CD4-positive, alpha-beta T cell treated with Interferon gamma for 1 hour (primary cell): ENCODE data around the gene APBB2.
"Not testable (repeated sequence)": the region's sequence is repeated elsewhere in the genome, so short reads cannot be mapped to it uniquely, and the experiment has no call there.

Source experiments
- DNase-seq: peaks from one replicate; pipeline ENCODE4 v3.0.0-alpha.2; 2020

APBB2 gene

GRCh38 chr4:40840985-40841571 lies 373.3 kb downstream of the APBB2 start:
- DNase-seq = peak; percentile 68

DNA sequence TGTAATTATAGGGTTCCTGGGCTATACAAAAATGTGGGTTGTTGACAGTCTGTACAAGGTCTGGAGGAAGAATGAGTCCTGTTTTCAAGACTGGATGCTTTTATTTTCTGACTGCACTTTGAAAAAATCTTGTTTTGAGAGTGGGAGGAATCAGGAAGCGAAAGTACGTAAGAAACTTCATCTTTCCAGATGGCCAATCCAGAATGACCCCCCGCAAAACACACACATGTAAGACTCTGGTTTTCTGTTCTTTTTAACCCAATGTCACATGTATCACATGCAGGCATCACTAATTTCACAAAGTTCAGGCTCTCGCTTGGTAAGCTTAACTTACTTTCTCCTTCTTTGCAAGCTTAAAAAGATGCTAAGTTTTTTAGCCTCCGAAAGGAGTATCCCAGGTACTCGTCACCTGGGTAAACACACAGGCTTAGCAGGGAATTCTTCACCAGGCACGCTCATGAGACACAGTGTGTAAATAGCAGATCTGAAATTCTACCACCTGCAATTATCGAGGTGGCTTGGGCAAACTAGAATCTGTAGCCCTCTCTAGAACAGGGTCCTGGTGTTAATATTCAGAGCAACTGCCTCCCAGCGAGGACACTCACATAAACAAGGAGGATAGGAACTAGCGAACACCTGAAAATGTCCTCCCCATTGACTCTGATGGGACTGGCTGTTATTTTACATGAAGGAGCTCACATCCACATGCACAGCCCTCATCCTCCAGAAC lies 373.9 kb downstream of the APBB2 start:
- no peak for DNase-seq

- DNase-seq = no peak
Observed at GRCh38 chr4:40838742-40839141, 375.6 kb downstream of the APBB2 start.

DNA sequence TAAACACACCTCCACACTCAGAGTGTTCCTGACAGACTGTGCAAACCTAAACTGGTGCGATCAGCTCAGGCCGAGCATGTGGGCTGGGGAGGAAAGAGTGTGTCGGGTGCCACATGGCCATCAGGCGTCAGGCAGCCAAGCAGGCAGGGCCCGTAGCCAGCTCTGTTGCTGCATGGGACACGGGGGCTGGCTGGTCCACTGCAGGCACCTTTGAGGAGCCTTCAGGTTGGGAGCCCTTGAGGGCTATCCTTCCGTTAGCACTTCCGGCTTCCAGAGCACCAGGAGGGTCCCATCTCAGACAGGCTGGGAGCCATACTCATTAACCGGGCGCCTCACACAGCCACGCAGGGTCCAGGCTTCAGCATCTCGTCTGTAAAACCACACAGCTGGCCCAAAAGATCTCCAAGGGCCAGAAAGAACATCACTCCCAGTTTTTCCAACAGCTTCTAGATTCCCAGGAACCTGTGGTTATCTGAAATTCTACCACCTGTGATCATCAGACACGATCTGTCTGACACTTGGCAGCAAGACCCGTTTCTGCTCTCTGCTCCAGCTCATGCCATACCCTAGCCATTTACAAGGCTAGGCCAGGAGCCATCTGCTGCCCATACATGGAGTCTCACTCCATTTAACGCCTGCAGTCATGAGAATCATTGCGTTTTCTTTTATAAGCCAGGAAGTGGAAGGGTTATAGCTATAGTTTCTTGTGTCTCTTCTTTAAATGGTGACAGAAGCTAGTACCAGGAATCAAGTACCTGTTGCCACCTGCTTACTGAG lies 377.1 kb downstream of the APBB2 start:
- DNase-seq = no peak

DNA sequence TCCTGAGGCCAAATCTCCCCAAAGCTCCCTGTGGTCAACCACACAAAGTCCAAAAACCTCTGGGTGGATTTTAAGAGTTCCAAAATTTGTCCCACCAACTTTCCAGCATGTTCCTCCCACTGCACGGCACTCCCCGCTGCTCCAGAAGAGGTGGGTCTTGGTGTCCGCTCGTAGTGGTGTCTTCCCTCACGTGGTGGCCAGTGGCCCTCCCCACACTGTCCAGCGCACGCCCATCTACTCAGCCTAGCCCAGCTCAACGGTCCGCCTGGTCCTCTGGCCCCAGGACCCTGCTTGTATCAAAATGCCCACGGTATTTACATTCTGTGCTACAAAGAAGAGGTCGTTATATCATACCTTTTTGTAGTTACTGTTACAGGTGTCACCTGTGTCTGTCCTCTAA lies 381.1 kb downstream of the APBB2 start:
- DNase-seq = no peak

DNA sequence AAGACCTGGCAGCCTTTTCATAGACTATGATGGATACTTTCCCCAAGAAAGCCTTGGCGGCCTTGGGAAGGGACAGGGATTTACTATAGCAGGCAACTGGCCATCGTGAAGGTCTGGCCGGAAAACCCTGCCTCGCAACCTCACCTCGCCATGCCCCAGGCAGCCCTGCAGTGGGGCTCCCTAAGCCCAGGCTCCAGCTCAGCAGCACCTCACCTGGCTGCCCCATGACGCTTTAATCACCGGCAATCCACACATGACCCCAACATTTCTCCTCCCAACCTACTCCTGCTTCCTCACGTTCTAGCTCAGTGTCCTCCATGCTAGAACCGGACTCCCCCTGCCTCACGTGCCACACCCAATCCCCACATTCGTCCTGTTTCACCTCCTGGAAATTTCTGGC lies 382.2 kb downstream of the APBB2 start:
- DNase-seq = no peak

DNA sequence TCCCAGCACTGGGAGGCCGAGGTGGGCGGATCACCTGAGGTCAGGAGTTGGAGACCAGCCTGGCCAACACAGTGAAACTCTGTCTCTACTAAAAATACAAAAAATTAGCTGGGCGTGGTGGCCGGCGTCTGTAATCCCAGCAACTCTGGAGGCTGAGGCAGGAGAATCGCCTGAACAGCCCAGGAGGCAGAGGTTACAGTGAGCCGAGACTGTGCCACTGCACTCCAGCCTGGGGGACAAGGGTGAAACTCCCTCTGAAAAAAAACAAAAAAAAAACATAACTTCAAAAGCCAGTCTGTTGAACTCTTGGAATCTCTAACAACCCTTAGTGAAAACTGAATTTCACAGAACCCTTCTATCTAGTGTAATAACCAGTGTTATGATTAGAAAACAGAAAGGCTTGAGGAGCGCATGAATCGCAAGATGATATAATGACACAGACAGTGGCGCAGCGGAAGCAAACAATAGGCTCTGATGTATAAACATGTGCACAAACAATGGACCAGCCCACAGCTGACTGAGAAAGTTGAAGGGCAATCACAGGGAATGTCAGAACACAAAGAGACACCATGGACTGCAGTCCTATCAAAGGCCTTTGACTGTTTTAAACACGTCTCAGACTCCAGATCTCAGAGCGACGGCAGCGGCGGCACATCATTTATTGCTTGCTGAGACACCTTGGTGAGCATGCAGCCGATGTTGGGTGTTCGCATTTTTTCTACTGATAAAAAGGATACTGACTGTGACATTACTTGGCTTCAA lies 383.0 kb downstream of the APBB2 start:
- DNase-seq = no peak

GRCh38 chr4:40829586-40829985 lies 384.8 kb downstream of the APBB2 start:
- no peak for DNase-seq

- no peak for DNase-seq
Observed at GRCh38 chr4:40828661-40829060, 385.7 kb downstream of the APBB2 start.

DNA sequence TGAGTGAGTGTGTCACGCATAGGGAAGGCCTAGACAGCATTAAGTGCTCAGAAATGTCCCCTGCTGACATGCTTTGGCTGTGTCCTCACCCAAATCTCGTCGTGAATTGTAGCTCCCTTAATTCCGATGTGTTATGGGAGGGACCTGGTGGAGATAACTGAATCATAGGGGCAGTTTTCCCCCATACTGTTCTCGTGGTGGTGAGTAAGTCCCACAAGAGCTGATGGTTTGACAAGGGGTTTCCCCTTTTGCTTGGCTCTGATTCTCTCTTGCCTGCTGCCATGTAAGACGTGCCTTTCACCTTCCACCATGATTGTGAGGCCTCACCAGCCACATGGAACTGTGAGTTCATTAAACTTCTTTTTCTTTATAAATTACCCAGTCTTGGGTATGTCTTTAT lies 386.6 kb downstream of the APBB2 start:
- no peak for DNase-seq

DNA sequence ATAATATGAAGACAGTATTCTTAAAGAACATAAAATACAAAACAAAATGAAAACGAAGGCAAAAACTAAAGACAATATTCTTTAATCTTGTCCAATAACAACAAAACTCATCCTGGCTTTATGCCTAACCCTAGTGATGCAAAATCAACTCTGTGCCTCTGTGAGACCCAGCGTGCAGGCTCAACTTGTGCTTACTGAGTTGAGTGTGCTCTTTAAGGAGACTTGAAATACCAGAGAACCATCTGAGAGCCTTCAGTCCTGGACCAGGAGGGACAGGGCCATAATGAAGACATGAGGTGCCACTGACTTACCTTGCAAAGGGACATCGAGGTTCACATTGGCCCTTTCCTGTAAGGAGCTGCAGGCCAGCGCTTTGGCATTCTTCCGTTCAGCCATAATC lies 387.5 kb downstream of the APBB2 start:
- DNase-seq = no peak

GRCh38 chr4:40825014-40825838 lies 389.1 kb downstream of the APBB2 start:
- no peak for DNase-seq

- no peak for DNase-seq
Observed at GRCh38 chr4:40822420-40823166, 391.7 kb downstream of the APBB2 start.

DNA sequence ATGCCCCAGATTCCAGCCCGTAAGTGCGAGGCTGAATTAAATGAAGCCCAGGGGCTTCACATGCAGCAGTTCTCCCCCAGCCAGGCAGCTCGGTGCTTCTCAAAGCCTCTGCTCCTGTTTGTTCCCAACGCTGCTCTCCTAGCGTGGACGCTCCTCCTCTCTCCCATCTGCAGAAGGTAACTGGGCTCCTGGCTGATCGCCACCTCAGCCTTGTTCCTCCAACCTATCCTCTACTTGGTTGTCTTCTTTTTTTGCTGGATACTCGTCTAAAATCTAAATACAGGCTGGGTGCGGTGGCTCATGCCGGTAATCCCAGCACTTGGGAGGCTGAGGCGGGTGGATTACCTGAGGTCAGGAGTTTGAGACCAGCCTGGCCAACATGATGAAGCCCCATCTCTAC lies 394.2 kb downstream of the APBB2 start:
- no peak for DNase-seq

DNA sequence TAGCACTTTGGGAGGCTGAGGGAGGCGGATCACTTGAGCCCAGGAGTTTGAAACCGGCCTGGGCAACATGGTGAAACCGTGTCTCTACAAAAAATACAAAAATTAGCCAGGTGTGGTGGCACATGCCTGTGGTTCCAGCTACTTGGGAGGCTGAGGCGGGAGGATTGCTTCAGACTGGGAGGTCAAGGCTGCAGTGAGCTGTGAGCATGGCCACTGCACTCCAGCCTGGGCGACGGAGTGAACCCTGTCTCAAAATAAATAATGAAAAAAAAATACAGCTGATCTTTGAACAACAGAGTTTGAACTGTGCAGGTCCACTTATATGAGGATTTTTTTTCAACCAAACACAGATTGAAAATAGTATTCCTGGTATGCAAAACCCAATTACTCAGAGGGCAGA lies 397.2 kb downstream of the APBB2 start:
- DNase-seq = not testable (repeated sequence)

GRCh38 chr4:40812856-40813255 lies 401.5 kb downstream of the APBB2 start:
- no peak for DNase-seq

DNA sequence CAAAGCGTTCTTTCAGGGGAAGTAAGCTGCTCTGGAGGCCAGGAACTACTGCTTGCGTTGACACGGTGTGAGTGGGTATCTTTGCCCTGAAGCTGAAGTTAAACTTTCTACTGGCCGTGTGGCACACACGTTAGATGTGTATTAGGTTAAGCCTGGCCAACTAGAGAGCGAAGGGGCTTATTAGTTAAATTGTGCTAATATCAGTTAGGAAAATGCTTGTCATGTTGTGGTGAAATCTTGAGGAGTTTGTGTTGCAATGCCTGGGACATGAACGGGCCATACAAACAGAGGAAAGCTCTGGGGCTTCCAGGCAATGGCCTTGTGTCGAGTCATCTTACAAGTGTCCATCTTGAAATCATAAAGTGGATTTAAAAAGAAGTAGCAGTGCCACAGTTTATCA lies 402.0 kb downstream of the APBB2 start:
- DNase-seq = peak; percentile 48

DNA sequence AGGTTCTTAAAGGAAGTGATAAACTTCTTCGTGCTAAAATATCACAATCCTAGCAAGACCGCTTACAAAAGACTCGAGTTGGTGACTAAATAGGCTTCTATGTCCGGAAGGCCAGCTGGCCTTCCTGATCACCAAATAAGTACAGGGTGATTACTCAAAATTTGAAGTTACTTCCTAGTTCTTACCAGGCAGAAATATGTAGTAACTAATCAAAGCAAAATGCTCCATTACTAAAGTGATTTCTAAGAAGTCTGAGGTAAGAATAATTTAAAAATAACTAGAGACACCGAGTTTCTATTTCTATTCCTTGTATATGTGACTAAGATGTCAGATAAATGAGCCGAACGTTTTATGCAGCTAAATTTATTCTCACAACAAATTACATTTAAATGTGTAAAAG lies 402.4 kb downstream of the APBB2 start:
- peak; percentile 29 for DNase-seq

DNA sequence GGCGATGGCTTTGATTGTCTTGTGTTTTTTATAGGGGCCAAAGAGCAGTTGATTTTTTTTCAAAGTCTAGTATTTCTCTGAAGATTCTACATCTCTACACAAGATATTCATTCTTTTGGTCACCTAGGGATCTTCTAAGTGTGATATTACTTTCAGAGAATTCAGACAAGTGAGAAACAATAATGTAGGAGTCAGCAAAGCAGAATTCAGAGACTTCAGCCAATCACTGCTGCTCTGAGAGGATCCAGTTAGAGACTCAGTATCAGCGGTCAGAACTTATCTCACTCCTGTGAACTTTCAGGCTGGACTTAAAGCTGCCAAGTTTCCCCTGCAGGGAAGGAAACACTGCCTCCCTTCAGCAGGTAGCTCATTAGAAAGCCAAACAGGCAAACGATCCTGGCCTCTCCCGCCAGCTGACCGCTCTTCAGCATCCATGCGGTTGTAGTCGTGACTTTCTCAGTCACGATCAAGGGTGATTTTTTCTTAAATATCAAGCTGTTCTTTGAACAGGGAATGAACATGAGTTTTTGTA lies 405.4 kb downstream of the APBB2 start:
- no peak for DNase-seq

DNA sequence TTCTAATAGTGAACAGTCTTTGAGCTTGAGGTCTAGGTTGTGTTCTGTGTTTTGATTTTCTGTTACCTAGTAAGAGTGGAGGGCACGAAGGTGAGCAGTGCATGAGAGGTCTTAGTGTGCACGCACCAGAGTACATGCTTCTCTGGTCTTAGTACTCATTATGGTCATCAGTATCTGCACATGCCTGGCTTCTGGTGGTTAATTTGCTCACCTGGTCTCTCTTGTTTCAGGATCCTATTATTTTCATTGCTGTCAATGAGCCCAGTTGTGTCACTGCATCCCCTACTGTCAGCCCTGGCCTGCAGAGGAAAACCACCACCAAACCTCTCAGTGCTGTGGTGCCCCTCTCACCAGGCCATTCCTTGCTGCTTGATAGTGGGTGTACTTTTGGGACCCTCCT lies 409.7 kb downstream of the APBB2 start:
- DNase-seq = no peak

- no peak for DNase-seq
Observed at GRCh38 chr4:40800064-40800463, 414.3 kb downstream of the APBB2 start.
